ENCODE results near the gene ZNF555.
"Not testable (repeated sequence)": the region's sequence is repeated elsewhere in the genome, so short reads cannot be mapped to it uniquely, and the experiment has no call there.

The ZNF555 gene

DNA sequence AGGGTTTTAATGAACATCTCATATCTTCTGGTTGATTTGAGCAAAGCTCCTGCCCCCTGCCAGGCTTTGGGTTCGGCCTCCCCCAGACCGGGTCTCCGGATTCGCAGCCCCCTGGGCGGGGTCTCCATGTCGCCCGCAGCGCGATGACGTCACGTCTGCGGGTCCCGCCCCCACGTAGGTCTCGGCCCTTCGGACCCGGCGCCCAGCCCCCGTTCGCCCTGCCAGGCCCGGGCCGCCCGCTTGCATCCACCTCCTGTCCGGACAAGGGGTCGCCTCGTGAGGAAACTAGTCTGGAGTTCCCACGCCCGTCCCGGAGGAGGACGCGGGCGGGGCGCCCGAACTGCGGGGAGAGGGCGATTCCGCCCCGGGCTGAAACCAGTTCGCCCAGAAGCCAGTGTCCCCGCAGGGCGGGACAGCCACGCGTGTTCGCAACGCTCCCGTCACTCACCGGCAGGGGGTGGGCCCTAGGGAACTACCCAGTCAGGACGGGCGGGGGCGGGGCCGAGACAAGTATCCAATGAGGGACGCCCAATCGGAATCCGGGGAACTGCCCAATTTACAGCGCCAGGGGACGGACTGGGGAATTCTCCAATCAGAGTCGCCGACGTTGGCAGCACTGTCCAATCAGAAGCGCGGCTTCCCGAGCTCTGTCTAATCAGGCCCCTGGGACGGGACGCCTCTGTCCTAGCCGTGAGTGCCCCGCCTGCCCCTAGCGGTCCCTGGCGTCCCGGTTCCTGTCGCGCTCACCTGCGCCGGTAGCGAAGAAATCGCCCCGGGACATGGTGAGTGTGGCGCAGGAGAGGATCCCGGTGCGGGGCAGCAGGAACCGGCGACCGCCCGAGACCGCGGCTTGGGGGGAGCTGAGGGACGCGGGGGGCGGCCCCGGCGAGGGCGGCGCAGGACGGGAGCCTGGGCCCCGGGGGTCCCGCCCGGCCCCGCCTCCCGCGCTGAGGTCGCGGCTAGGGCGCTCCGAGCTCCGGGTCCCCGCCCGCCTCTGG lies at the start of gene ZNF555:
Gene ZNF555, plus strand, starts transcription at position 682 of the 998 bp plus-strand sequence. Its CDS starts 98 bp downstream, at position 780.
- DNase-seq = peak; percentile 97

- no peak for DNase-seq
Observed at GRCh38 chr19:2791876-2792275, 49.4 kb upstream of the ZNF555 start.

DNA sequence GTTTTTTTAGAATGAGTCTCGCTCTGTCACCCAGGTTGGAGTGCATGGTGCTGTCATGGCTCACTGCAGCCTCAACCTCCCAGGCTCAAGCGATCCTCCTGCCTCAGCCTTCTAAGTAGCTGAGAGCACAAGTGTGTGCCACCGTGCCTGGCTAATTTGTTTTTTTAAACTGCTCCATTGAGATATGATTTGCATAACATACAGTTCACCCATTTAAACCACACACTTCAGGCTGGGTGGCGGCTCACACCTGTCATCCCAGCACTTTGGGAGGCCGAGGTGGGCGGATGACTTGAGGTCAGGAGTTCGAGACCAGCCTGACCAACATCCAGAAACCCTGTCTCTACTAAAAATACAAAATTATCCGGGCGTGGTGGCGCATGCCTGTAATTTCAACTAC lies 48.6 kb upstream of the ZNF555 start:
- DNase-seq = not testable (repeated sequence)

DNA sequence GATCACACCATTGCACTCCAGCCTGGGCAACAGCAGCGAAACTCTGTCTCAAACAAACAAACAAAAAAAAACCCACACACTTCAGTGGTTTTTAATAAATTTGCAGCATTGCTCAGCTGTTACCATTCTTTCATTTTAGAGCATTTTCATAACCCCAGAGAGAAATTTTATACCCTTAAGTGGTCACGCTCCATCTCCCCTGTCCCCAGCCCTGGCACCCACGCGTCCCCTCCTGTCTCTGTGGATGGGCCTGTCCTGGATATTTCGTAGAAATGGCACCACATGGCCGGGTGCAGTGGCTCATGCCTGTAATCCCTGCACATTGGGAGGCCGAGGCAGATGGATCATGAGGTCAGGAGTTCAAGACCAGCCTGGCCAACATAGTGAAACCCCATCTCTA lies 48.1 kb upstream of the ZNF555 start:
- DNase-seq = no peak

DNA sequence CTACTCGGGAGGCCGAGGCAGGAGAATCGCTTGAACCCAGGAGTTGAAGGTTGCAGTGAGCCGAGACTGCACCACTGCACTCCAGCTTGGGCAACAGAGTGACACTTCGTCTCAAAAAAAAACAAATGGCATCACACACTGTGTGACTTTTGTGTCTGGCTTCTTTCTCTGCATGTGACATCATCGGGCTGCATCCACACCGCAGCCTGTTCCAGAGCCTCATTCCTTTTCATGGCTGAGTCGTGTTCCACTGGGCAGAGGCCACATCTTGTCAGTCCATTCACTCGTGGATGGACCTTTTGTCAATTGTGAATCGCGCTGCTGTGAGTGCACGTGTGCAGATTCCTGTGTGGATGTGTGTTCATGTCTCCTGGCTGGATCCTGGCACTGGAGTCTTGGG lies 47.7 kb upstream of the ZNF555 start:
- DNase-seq = no peak

GRCh38 chr19:2795827-2796658 lies 45.2 kb upstream of the ZNF555 start:
- no peak for DNase-seq

DNA sequence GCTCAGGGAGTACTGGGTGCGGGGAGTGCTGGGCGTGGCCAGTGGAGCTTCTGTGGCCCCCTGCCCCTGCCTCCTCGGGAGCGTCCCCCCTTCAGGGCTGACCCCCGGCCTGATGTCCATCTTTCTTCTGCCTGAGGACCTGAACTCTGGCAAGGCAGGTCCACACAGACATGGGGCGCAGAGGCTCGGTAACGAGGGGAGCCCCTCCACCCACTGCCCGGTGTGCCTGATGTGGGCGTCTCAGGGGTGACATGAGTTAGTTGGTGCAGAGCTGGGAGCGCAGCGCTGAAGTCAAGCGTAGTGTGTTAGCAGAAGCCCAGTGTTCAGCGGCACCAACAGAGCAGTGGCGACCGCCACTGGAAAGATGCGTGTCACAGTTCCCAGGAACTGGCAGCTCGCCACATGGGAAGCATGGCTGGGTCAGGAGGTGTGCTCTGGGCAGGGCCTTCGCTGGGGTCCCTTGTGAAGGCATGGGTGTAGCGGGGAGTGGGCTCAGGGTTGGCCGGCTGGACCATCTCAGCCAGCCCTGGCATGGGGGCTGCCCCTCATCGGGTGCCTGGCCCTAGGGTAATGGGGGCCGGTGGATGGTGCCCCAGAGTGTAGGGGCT lies 44.5 kb upstream of the ZNF555 start:
- DNase-seq = no peak

DNA sequence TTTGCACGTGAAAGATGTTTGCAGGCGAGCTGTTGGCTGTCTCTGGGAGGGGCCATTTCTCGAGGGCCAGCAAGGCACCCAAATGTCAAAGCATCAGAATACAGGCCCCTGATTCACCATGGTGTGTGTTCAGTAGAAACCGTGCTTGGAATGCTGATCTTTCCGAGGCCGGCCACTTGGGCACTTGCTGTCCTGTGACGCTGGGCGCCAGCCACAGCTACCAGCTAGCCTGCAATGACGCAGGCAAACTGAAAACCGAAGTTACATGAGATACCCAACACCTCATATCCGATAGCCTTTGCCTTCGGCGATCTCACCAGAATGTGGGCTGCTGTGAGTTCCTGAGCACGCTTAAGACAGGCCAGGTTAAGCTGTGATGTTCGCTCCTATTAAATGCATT lies 44.0 kb upstream of the ZNF555 start:
- DNase-seq = no peak

GRCh38 chr19:2798158-2798685 lies 43.1 kb upstream of the ZNF555 start:
- DNase-seq = no peak

DNA sequence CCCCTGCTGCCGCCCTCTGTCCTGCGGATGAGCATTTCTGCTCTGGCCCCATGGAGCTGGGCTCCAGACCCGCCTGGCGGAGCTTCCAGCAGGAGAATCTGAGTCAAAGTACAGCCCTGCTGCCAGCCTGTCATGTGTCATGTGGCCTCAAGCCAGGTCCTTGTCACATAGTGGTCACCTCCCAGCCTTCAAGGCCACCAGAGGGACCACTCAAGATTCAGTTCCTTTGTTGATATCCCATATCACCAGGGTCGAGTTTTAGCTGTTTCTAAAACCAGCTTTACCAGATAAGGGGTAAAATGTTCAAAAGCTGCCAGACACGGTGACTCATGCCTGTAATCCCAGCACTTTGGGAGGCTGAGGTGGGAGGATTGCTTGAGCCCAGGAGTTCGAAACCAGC lies 42.5 kb upstream of the ZNF555 start:
- DNase-seq = no peak

DNA sequence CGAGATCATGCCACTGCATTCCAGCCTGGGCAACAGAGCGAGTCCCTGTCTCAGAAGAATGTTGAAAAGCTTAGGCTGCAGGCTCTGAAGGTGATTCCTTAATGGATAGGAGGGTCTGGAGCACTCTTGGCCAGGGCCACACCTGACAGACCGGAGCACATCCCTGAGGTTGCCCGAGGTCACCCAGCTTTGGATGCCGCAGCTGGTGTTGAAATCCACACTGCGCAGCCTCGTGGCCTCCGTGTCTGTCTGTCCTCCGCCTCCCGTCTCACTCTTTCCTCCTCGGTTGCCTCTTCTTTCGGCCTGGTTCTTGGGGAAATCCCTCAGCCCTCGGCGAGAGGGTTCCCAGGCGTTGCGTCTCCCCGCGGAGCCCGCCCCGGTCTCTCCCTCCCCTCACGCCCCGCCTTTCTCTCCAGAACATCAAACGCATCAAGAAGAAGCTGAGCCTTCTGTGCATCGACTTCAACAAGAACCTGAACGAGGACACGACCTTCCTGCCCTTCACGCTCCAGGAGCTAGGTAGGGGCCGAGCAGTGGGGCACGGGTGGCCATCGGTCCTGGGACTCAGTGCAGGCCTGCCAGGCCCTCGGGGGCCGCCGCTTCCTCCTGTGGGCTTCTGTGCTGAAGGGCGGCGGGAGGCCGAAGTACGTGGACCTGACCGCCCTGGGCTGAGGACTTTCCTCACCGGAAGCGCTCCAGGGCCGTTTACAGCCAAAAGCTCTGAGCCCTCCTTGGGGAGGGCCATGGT lies 41.8 kb upstream of the ZNF555 start:
- DNase-seq = no peak

- no peak for DNase-seq
Observed at GRCh38 chr19:2800506-2800905, 40.8 kb upstream of the ZNF555 start.

DNA sequence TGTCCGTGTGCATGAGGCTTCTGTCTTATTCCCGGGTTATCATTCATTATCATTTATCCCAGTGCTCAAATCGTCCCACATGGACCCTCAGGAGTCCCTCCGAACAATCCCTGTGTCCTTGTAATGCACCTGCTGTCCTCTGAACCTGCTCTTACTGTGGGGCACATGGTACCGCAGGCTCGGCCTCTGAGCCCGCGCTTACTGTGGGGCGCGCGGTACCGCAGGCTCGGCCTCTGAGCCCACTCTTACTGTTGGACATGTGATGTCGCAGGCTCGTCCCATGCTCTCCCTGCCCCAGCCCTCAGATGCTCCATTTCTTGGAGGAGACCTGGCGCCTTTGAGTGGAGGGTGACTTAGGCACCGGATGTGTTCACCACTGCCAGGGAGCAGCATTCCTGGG lies 38.4 kb upstream of the ZNF555 start:
- DNase-seq = no peak

DNA sequence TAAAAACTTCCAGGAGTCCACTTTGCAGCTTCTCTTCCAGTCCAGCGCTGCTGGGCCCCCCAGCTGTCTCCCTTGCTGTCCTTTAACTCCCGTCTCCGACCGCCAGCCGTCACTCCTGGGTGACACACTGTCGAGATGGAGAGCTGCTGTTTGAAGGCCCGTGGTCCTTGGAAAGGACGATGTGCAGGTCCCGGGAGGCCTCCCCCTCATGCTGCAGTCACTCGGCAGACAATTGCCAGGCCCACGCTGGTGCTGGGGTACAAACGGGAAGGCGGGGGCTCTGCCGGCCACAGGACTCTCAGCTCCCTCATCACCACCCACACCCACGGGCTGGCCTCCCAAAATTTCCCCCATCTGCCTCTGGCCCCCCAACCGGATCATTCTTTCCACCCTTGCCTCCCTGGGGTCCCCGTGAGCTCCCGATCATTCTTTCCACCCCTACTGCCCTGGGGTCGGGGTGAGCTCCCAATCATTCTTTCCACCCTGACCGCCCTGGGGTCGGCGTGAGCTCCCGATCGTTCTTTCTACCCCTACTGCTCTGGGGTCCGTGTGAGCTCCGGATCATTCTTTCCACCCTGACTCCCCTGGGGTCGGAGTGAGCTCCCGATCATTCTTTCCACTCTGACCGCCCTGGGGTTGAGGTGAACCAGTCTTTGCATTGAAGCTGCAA lies 37.7 kb upstream of the ZNF555 start:
- no peak for DNase-seq

DNA sequence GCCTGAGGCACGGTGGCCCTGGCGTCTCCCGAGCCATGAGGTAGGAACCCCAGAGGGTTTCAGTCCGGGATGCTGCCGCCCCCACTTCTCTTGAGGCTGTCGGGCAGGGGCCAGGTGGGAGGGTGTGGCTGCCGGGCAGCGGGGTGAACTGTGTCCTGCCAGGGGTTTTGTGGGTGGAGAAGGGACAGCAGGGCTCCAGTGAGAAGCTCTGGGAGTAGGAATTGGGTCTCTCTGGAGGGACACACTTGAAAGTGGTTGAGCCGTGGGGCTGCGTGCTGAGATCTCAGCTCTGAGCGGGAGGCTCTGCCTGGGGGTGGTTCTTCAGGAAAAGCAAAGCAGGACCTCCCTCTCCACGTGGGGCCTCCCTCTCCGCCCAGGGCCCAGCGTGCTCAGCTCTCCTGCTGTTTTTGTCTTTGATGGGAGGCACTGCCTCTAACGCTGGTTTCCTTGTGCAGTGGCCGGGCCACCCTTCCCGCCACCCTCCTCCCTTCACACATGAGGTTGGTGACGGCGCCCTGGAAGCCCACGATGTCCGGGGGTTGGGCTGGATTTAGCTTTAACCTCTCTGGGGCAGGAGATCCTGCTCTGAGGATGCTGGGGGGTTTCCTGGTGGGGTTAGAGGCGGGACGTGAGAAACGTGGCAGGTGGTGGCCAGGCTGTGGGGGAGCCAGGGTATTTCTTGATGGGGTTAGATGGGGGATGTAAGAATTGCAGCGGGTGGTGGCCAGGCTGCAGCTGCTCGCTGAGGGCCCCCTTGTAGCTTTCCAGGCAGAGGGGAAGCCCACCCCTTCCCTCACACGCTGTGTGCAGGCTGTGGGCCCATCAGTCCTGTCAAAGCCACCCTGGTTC lies 36.9 kb upstream of the ZNF555 start:
- DNase-seq = no peak

DNA sequence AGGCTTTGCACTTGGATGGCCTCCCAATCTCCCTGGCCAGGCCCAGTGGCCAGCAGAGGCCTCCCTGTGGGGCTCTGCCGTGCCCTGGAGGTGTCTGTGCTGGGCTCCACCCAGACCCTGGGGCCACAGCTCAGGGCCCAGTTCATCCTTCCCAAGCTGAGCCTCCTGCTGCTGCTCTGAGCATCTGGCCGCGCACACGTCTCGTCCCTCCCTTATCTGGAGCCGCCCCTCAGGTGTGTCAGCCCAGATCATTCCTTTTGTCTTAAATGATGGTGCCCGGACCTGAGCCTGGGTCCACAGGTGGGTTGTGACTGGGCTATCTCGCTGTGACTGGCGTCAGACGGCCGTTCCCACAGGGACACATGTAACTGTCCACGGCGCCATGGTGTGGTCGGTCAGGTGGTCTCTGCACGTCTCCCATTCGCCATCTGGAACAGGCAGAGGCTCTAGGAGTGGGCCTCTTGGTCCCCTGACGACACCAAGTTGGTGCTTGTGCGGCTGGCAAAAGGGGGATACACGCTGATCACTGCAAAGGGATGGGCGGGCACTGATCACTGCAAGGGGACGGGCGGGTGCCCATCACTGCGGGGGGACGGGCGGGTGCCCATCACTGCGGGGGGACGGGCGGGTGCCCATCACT lies 35.9 kb upstream of the ZNF555 start:
- DNase-seq = no peak

GRCh38 chr19:2805991-2806649 lies 35.2 kb upstream of the ZNF555 start:
- no peak for DNase-seq

GRCh38 chr19:2806736-2807378 lies 34.4 kb upstream of the ZNF555 start:
- DNase-seq = no peak
